ENCODE results near the gene DDX43.

GRCh38 chr6:73377225-73377624 lies 17.4 kb upstream of the DDX43 start:
- TF ChIP-seq CTCF (IDR thresholded peaks at IDR 0.05; ENCODE audit: insufficient read depth, low read depth, low read length) (no peak), EZH2 (IDR thresholded peaks at IDR 0.05; ENCODE audit: insufficient read depth, low read length) (no peak)

Data from astrocyte (in vitro differentiated cells and primary cell).